HG02885 (cell line): Measurements from ENCODE around the gene AK8.

Experiments used
- ATAC-seq: cut with Tn5 transposase; IDR thresholded peaks from one replicate; pipeline ENCODE4 v1.9.1; 2021; ENCODE audit warnings: mild to moderate bottlenecking; ENCODE audit not compliant: unreplicated experiment, poor library complexity

Gene AK8

GRCh38 chr9:132863096-132863495, 15.0 kb downstream of the AK8 start:
- ATAC-seq: no peak

- ATAC-seq: no peak
These were observed 15.6 kb downstream of the AK8 start for GRCh38 chr9:132862533-132862932.

DNA sequence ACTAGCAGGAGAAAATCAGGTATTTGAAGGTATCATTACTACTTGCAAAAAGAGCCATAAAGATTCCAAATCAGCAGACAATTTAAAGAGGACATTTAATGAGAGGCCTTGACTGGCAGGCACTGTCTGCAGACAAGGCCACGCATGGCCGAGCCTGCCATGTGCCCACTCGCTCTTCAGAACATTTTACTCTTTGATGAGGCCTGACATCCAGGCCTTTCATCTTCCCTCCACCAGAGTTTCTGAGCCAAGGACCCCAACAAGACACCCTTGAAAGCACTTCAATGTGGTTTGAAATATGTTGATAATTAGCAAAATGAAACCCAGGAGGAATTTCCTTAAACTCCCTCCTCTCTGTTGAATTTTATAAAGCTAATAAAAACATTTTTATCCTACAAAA, 16.4 kb downstream of the AK8 start:
- no peak for ATAC-seq

- no peak for ATAC-seq
These were observed 19.3 kb downstream of the AK8 start for GRCh38 chr9:132858751-132859150.

DNA sequence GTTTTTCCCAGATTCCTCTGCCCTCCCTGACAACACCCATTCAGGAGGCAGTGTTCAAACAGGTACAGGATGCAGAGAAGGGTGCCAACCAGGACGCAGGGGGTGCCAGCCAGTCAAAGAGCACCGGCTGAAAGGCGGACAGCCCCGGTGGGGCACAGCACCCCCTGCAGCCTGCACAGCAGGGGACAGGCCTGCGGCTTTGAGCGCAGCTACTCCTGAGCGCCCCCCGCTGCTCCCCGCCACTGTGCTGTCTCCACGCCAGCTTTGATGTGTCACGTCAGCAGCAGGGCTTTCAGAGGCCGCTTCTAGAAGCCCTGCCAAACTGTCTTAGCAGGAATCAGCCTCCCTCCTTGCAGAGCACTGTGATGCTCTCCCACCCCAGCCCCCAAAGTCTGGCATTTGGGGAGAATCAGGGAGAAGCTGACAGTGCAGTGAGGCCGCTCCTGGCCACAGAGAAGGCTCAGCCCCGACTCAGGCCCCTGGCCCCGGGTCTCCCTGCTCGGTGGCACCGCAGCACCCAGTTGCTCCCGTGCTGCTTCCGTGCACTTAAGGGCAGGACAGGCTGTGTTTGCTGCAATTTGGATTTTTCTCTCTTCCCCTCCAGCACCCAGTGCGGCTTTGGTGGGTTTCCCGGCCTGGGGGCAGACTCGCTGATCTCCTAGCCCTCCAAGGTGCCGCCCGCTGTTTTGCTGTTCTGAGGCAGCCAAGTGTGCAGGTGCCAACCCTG, 20.3 kb downstream of the AK8 start:
- ATAC-seq: no peak

DNA sequence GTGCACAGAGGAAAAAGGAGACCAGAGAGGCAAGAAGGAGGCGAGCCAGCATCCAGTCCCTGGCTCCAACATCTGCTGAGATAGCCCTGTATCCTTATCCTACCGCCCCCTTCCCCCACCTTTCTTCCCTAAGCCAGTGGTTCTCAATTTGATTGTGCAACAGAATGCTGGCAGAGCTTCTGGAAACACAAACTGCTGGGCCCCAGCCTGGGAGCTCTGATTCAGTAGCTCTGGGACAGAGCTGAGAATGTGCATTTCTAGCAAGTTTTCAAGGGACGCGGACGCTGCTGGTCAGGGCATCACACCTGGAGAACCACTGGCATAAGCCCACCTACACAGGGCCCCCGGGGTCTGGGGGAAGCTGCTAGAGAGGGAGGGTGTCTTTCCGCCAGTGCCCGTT, 21.1 kb downstream of the AK8 start:
- ATAC-seq: no peak

DNA sequence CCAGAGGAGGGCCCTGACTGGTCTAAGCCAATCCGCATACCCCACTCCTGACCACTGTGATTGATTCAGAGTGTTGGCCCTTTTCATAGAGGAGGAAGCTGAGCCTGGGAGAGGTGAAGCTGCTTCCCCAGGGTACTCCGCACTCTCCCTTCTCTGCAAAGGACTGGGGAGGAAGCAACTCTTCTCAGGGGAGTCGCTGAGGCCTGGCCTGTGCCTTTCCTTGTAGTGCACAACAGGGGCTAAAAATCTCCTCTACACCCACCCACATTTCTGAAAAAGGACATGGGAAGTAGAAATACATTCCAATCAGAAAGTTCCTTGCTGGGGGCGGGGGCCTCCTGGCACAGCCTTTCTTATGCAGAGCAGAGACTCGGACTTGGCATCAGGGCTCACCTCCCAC, 22.2 kb downstream of the AK8 start:
- ATAC-seq: no peak

DNA sequence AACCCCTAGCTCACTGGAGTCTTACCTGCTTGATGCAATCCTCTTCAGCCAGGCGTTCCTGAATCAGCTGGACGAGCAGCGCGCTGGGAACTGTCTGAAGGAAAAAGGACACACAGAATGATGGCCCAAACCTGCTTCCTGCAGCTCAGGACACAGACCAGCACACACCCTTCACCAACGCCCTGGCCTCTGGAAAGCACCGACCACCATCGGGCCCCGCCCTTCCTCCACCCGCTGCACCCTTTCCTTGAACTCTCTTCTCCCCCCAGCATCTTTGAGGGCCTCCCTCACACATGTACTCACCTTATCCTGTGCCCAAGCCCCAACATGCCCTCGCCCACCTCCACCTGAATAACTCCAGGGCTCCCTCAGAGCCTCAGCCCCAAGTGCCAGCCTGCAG, 23.3 kb downstream of the AK8 start:
- ATAC-seq: no peak

GRCh38 chr9:132853482-132853881, 24.6 kb downstream of the AK8 start:
- no peak for ATAC-seq

GRCh38 chr9:132849185-132849706, 28.8 kb downstream of the AK8 start:
- no peak for ATAC-seq

DNA sequence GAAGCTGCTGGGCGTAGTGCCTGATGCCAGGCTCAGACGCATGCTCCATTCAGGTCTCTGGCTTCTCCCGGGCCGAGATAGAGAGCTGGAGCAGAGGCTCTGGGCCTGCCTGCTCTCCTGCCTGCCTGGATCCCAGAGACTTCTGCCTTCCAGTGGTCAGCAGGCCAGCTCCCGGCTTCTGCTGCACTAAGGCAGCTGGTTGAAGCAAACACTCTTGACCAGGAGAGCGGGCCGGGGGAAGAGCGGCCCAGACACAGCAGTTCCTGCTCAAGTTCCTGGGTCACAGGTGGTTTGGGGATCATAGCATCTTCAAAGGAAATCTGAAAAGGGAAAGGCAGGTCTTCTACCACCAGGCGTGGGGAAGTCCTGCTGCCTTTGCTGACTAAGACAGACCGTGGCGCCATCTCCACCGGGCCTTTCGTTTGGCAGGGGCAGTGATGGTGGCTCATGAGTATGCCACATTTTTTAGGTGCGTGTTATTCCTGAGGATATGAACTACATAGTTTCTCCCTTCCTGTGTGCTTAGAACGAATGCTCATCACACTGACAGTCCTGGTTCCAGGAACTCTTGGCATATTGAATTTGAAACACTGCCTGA, 31.1 kb downstream of the AK8 start:
- ATAC-seq: no peak

- no peak for ATAC-seq
These were observed 31.8 kb downstream of the AK8 start for GRCh38 chr9:132846109-132846917.

DNA sequence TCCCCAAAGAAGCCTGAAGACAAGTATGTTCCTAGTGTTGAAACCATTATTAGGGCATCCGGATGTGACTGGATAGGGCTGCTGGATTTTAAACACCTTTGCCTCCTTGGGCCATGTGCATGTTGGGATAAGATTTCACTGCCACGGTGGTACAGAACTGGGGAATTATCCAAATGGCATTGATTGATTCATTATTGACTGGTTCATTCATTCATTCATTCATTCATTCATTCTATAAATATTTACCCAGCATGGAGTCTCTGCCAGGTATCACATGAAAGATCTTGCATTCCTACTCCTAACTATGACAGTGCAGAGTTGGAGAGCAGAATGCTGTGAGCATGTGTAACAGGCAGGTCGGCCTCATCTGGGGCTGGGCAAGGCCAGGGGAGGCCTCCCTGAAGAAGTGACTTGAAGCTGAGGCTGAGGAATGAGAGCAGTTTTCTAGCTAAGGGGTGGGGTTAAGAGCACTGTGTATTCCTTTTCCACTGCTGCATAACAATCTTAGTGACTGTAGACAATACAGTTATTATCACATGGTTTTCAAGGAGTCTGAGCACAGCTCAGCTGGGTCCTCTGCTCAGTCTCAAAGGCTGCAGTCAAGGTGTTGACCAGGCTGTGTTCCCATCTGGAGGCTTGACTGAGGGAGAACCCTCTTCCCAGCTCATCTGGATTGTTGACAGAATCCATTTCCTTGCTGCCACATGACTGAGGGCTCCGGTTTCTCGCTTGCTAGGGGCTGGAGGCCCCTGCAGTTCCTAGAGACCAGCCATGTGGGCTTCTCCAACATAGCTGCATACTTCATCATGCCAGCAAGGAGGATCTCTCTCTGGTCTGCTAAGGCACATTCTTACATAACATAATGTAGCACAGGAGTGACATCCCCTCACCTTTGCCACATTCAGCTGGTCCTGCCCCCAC, 35.7 kb downstream of the AK8 start:
- no peak for ATAC-seq

DNA sequence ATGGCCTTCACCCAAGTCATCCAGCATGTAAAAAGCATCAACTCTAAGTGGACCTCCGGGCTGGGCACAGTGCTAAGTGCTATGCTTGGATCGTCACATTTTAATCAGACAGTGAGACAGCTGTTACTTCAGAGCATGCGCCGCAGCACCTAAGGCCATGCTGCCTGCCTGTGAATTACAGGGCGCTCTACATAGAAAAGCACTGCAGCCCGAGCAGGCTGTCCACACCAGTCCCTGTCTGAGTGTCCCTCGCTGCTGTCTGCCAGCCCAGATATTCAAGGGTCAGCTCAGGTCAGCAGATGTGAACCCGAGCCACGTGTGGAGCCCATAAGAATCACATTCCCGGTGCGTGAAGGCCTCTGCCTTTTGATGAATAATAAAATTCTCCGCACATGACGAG, 37.1 kb downstream of the AK8 start:
- ATAC-seq: no peak

DNA sequence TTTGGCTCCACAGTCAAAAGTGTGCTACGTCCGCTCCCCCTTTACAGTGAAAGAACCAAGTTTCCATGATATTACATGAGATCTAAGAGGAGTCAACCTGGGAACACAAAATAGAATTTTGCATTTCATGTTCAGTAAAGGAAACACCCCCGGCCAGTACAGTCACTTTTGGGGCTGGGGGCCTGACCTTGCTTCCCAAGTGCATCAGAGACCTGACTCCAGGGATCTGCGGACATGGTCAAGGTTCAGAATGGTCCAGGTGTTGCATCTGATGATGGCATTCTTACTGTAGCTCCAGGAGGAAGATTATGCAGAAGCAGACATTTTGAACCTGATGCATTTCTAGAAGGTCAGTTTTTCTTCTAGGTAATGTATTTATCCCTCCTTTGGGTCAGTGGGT, 39.8 kb downstream of the AK8 start:
- ATAC-seq: no peak

DNA sequence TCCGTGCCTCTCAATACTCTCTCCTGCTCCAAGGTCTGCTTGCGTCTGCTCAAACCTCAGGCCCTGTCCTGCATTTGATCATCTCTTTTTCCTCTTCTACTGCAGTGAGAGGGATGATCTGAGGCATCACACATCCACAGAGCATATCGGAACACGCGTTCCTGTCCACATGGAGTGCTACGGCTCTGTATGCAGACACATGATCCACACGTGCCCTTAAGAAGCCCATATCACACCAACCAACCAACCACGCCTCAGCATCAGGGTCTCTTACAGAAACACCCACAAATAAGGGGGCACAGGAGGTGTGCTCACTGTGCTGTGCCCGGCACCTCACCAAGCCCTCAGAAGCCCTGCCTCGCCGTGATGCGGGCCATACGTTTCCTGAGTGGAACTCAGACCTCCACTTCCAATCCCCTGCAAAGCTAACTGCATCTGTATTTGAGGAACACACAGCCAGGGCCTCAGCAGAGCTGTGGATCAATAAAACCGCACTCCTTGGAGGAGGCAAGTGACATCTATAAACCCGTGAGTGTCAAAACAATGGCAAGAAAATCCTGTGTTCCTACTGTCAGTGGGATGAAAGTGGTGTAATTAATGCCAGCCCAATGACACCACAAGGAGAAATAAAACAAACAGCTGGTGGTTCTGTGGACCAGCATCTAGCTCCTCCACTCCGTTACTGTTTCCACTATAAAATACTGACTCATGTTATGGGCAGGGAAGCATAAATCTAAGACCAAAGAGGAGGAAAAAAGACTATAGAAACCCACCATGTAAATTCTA, 40.4 kb downstream of the AK8 start:
- ATAC-seq: no peak

GRCh38 chr9:132834343-132834742, 43.7 kb downstream of the AK8 start:
- no peak for ATAC-seq

GRCh38 chr9:132833550-132834121, 44.4 kb downstream of the AK8 start:
- ATAC-seq: no peak
